ENCODE results near the gene NOP53. TPM values are rescaled to one million over a fixed set of nuclear protein-coding genes. Genes with fewer than 3 reads are reported as not detected.
"Not testable (repeated sequence)": the region's sequence is repeated elsewhere in the genome, so short reads cannot be mapped to it uniquely, and the experiment has no call there.

The NOP53 gene
- total and polyA plus RNA-seq, 8 donors = 110 to 784 (median 507) TPM

DNA sequence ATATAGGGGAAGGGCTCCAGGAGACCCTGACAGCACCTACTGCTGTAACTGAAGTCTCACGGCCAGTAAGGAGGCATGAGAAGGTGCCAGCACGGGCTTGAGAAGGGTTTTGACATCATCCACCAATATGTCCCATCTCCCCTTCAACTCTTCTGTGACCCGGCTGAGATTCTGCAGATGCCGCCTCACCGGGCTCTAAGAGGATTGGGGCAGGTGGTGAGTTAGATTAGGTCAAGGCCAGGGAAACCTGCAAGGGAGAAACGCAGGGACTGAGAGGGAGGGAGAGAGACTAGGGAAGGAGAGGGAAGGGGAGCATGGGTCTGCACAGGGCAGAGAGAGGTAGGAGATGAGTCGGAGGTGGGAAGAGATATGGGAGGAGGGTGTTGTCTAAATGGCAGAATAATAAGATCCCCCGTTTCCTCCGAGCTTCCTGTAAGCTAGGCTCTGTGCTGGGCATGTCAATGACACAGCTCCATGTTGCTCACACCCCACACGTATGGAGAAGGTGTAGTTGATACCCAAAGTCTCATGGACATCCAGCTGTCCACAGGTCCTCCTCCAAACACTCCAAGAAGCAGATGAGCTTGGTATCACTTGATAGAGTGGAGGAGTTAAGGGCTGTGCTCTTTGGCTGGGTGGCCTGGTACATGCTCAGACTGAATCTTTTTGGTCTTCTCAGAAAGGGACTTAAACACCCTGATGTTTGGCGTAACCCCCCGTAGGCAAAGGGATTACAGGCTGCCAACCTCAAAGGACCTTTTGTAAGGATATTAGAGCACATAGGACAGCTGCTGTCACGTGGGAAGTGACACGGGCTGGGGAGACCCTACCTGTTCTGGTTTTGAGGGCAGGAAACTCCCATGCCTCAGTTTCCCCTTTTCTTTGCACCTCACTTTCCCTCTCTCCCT, 52.9 kb downstream of the NOP53 start:
- TF ChIP-seq POLR2A (IDR thresholded peaks at IDR 0.05) = no peak
- Histone ChIP-seq H3K4me1 (no peaks in the 10 kb centered on the region), H3K27me3 (no peaks in the 10 kb centered on the region), H3K36me3 (no peaks in the 10 kb centered on the region), H3K9me3 (peaks cover 0 to 5% (median 0%) of the 10 kb centered on the region in 4 donors), H3K4me3 (no peak overlapping the region), H3K27ac (no peak overlapping the region)
- DNase-seq = no peak
- intact Hi-C loops (cut with DNase I; ENCODE audit: low total_unique reads) = no loop called here
- WGBS, 5 donors = 58 to 63% (median 59%) methylated on average over 14 of the region's 14 CpGs

DNA sequence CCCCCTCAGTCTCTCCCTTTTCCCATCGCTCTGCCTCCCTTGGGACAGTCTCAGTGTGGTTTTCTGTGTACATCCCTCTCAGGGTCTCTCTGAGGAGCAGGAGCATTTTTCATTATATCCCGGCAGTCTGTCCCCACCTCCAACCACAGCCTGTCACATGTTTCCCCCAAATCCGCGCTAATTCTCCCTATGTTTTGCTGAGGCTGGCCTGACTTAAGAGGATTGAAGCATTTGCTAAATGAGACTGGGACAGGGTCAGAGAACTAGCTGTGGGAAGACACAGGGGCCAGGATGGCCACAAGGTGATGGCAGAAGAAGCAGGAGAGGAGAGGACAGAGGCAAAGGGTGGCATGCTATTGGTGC, 53.5 kb downstream of the NOP53 start:
- intact Hi-C loops (cut with DNase I; ENCODE audit: low total_unique reads) = no loop called here
- no peak overlapping the region for H3K4me3 ChIP-seq
- DNase-seq = no peak
- no peaks in the 10 kb centered on the region for H3K36me3 ChIP-seq
- no peaks in the 10 kb centered on the region for H3K27me3 ChIP-seq
- peaks cover 0 to 5% (median 0%) of the 10 kb centered on the region in 4 donors for H3K9me3 ChIP-seq
- no peak for TF ChIP-seq POLR2AphosphoS5 (IDR thresholded peaks at IDR 0.05)
- no peak for TF ChIP-seq EP300 (IDR thresholded peaks at IDR 0.05)
- TF ChIP-seq, protein P1, sequence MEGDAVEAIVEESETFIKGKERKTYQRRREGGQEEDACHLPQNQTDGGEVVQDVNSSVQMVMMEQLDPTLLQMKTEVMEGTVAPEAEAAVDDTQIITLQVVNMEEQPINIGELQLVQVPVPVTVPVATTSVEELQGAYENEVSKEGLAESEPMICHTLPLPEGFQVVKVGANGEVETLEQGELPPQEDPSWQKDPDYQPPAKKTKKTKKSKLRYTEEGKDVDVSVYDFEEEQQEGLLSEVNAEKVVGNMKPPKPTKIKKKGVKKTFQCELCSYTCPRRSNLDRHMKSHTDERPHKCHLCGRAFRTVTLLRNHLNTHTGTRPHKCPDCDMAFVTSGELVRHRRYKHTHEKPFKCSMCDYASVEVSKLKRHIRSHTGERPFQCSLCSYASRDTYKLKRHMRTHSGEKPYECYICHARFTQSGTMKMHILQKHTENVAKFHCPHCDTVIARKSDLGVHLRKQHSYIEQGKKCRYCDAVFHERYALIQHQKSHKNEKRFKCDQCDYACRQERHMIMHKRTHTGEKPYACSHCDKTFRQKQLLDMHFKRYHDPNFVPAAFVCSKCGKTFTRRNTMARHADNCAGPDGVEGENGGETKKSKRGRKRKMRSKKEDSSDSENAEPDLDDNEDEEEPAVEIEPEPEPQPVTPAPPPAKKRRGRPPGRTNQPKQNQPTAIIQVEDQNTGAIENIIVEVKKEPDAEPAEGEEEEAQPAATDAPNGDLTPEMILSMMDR (IDR thresholded peaks at IDR 0.05) = no peak
- no peak for TF ChIP-seq POLR2A (IDR thresholded peaks at IDR 0.05)
- no peak overlapping the region for H3K27ac ChIP-seq
- 72 to 83% (median 80%) methylated on average over 4 of the region's 4 CpGs for WGBS, 5 donors
- no peaks in the 10 kb centered on the region for H3K4me1 ChIP-seq

DNA sequence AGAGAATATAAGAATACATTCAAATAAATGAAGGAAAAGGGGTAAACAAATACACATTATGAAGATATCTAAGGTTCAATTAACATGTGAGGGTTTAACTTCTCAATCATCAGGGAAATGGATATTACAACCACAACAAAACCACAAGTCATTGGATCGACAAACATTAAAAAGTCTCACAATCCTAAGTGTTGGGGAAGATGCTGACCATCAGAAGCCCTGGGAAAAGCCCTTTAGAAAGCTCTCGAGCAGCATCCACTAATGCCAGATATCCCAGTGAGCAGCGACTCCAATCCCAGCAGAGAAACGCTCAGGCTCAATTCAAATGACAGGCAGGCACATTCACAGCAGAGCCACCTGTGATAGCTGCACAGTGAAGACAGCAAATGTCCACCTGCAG, 55.9 kb downstream of the NOP53 start:
- peaks cover 0 to 5% (median 0%) of the 10 kb centered on the region in 4 donors for H3K9me3 ChIP-seq
- TF ChIP-seq, protein P1 (IDR thresholded peaks at IDR 0.05) = no peak
- TF ChIP-seq POLR2AphosphoS5 (IDR thresholded peaks at IDR 0.05) (no peak), EP300 (IDR thresholded peaks at IDR 0.05) (no peak), POLR2A (IDR thresholded peaks at IDR 0.05) (no peak)
- no peak for DNase-seq
- no peak overlapping the region for H3K27ac ChIP-seq
- intact Hi-C loops (cut with DNase I; ENCODE audit: low total_unique reads) = no loop called here
- H3K36me3 ChIP-seq = no peaks in the 10 kb centered on the region
- no peaks in the 10 kb centered on the region for H3K27me3 ChIP-seq
- WGBS, 5 donors = 91 to 96% (median 92%) methylated on average over 4 of the region's 4 CpGs
- H3K4me3 ChIP-seq = no peak overlapping the region
- no peaks in the 10 kb centered on the region for H3K4me1 ChIP-seq

DNA sequence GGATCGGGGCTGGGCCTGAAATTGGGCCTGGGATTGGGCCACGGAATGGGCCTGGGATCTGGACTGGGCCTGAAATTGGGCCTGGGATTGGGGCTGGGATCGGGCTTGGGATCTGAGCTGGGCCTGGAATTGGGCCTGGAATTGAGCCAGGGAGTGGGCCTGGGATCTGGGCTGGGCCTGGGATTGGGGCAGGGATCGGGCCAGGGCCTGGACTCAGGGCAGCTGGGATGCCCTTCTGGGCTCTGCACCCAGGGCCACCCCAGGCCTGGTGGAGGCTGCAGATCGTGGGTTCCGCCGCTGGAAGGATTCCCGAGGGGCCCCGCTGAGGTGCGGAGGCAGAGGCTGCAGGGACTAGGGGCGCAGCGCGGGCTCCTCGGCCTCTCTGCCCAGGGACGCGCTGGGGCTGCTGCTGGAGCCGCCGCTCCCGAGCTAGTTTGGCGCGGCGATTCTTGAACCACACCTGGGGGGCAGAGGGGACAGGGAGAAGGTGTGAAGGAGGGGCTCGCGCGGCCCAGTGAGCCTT, 57.2 kb downstream of the NOP53 start:
- Histone ChIP-seq H3K9me3 (peaks cover 0 to 5% (median 0%) of the 10 kb centered on the region in 4 donors), H3K4me3 (no peak overlapping the region), H3K4me1 (no peaks in the 10 kb centered on the region), H3K27me3 (no peaks in the 10 kb centered on the region), H3K36me3 (no peaks in the 10 kb centered on the region), H3K27ac (no peak overlapping the region)
- 83 to 97% (median 87%) methylated on average over 7 to 22 of the region's 25 CpGs for WGBS, 5 donors
- intact Hi-C loops (cut with DNase I; ENCODE audit: low total_unique reads) = no loop called here
- no peak for DNase-seq
- no peak for TF ChIP-seq POLR2A (IDR thresholded peaks at IDR 0.05)
- TF ChIP-seq, protein P1 (IDR thresholded peaks at IDR 0.05) = no peak
- no peak for TF ChIP-seq EP300 (IDR thresholded peaks at IDR 0.05)
- TF ChIP-seq POLR2AphosphoS5 (IDR thresholded peaks at IDR 0.05) = no peak

DNA sequence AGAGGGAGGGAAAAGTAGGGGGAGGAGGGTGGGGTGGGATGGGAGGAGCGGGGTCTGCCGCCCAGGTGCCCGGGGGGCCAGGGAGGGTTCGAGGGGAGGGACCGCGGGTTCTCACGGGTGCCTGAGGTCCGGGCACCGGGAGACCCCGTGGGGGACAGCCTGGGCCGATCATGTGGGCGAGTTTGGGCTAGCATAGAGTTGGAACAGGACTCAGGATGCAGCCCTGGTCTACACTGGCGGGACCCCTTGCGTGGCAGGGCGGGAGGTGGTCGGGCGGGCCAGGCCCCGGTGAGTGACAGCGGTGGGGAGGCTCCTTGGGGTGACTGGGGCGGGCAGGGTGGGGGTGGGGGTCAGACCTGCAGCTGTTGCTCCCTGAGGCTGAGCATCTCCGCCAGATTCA, 57.8 kb downstream of the NOP53 start:
- DNase-seq; H3K27ac ChIP-seq; H3K4me1 ChIP-seq; H3K9me3 ChIP-seq; H3K4me3 ChIP-seq; intact Hi-C loops (cut with DNase I; ENCODE audit: low total_unique reads); H3K36me3 ChIP-seq; H3K27me3 ChIP-seq: not testable (repeated sequence)
- 70 to 79% (median 73%) methylated on average over 10 to 21 of the region's 21 CpGs for WGBS, 5 donors

DNA sequence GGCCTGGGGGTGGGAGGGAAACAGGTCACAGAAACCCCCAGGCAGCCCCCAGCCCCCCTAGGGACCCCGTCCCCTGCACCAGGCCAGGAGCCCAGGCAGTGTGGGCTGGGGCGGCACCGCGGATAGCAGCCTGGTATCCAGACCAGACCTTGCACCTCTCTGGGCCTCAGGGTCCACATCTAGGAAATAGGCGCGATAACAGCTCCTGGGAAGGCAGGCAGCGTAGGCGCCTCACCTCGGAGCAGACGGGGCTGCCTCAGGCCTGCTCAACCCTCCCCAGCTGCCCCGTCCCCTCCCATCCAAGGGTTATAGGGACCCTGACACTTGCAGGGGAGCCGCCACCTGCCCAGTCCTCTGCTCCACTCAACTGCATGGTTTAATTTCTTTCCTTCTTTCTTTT, 58.3 kb downstream of the NOP53 start:
- DNase-seq; intact Hi-C loops (cut with DNase I; ENCODE audit: low total_unique reads); H3K27ac ChIP-seq; H3K4me1 ChIP-seq; H3K27me3 ChIP-seq; H3K36me3 ChIP-seq; H3K9me3 ChIP-seq; H3K4me3 ChIP-seq: not testable (repeated sequence)
- WGBS, 5 donors = 81 to 93% (median 89%) methylated on average over 3 to 11 of the region's 12 CpGs; no CpG with 5 or more reads in 1 of the 5 donors

DNA sequence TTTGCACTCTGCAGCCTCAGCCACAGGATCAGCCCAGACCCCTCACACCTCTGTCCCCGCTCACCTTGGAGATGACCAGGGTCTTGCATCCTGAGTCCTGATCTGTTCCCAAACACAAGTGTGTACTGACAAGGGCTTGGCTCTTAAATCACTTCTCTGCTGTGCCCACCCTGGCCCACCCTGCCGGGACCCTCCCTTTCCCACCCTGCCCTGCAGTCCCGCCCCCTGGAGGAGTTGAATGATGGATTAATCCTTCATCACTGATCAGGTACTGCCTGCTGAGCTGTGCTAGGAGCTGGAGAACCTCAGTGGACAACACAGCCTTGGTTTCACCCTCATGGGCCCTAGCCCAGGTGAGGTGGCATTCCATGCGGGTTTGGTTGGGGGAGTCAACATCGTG, 59.1 kb downstream of the NOP53 start, which contains the start of gene TPRX1:
Gene TPRX1, minus strand, starts transcription at position 101 of the 400 bp plus-strand sequence. Its CDS starts 12 bp downstream, at position 89.
- H3K36me3 ChIP-seq = not testable (repeated sequence)
- 72 to 82% (median 76%) methylated on average over 3 to 5 of the region's 5 CpGs for WGBS, 5 donors

More for the DNA sequence above, 59.1 kb downstream of the NOP53 start, which contains the start of gene TPRX1:
- H3K4me1 ChIP-seq; H3K27ac ChIP-seq; H3K9me3 ChIP-seq; intact Hi-C loops (cut with DNase I; ENCODE audit: low total_unique reads); H3K4me3 ChIP-seq; H3K27me3 ChIP-seq; DNase-seq: not testable (repeated sequence)

All from stomach (tissue), 9 donors.